Activated T-cell treated with anti-CD3 and anti-CD28 coated beads, Interleukin-2, amount 50 U/mL, for 4 hours (primary cell): ENCODE data around the gene PARN. TPM values are rescaled to one million over a fixed set of nuclear protein-coding genes. Genes with fewer than 3 reads are reported as not detected.

Experiments used
- ATAC-seq, 2 donors: fragments of 200-7000 bp; cut with Tn5 transposase; one replicate each; pipeline ENCODE4 v1.10.0; 2021
- DNase-seq: peaks from one replicate; pipeline ENCODE4 v3.0.0-alpha.2; 2020
- H3K27me3 Mint-ChIP-seq: one replicate; pipeline ENCODE4 v1.8.0; 2021; ENCODE audit warnings: low read depth, mixed read lengths
- H3K36me3 Mint-ChIP-seq: one replicate; pipeline ENCODE4 v1.8.0; 2022; ENCODE audit warnings: mixed read lengths; ENCODE audit not compliant: insufficient read depth
- H3K4me1 Mint-ChIP-seq: one replicate; pipeline ENCODE4 v1.8.0; 2021; ENCODE audit warnings: low read depth, mixed read lengths
- H3K4me3 Mint-ChIP-seq: one replicate; pipeline ENCODE4 v1.8.0; 2021; ENCODE audit warnings: mild to moderate bottlenecking, moderate library complexity, mixed read lengths
- H3K9me3 Mint-ChIP-seq: one replicate; pipeline ENCODE4 v1.8.0; 2021; ENCODE audit warnings: mixed read lengths
- total RNA-seq, 3 donors: library from RNA; stranded (reverse); gene quantifications; one replicate each; pipeline ENCODE4 v1.2.1, GENCODE V29; 2021

The PARN gene
- total RNA-seq, 3 donors from 2014 or later: 45.0 to 52.8 (median 47.3) TPM

- Mint-ChIP-seq H3K9me3 (no peaks in the 10 kb centered on the region), H3K4me3 (no peak overlapping the region), H3K4me1 (no peaks in the 10 kb centered on the region), H3K27me3 (no peaks in the 10 kb centered on the region), H3K36me3 (no peaks in the 10 kb centered on the region)
- DNase-seq (no peak), ATAC-seq (no peak)
These were observed 241.8 kb downstream of the PARN start for GRCh38 chr16:14388243-14388642.

GRCh38 chr16:14386115-14386514 is 243.9 kb downstream of the PARN start:
- DNase-seq (no peak), ATAC-seq (no peak)
- H3K4me1 Mint-ChIP-seq: no peaks in the 10 kb centered on the region
- H3K36me3 Mint-ChIP-seq: no peaks in the 10 kb centered on the region
- no peak overlapping the region for H3K4me3 Mint-ChIP-seq
- H3K27me3 Mint-ChIP-seq: no peaks in the 10 kb centered on the region
- H3K9me3 Mint-ChIP-seq: no peaks in the 10 kb centered on the region

Other genes with a start within 250 kb of the PARN start
- 10 to 100 TPM; 62.2 to 64.4 (median 63.6) TPM for gene BFAR, start 2.7 kb upstream of the PARN start, total RNA-seq
- gene PLA2G10, start 64.0 kb upstream of the PARN start, total RNA-seq: not detected
- 1 to 10 TPM; 1.5 to 4.9 (median 4.4) TPM for gene NPIPA3, start 73.2 kb upstream of the PARN start, total RNA-seq
- gene NPIPA2, start 112.3 kb upstream of the PARN start, total RNA-seq: 1 to 10 TPM in 2 of 3 donors, under 1 TPM in 1; 0.99 to 1.4 (median 1.3) TPM
- gene NOMO1, start 203.5 kb upstream of the PARN start, total RNA-seq: 10 to 100 TPM; 83.3 to 92.3 (median 86.1) TPM